ENCODE measurements around the gene NIBAN1.
A peak's percentile ranks its signal among the peaks of the same experiment; 100 is the strongest.

Gene NIBAN1, protein sequence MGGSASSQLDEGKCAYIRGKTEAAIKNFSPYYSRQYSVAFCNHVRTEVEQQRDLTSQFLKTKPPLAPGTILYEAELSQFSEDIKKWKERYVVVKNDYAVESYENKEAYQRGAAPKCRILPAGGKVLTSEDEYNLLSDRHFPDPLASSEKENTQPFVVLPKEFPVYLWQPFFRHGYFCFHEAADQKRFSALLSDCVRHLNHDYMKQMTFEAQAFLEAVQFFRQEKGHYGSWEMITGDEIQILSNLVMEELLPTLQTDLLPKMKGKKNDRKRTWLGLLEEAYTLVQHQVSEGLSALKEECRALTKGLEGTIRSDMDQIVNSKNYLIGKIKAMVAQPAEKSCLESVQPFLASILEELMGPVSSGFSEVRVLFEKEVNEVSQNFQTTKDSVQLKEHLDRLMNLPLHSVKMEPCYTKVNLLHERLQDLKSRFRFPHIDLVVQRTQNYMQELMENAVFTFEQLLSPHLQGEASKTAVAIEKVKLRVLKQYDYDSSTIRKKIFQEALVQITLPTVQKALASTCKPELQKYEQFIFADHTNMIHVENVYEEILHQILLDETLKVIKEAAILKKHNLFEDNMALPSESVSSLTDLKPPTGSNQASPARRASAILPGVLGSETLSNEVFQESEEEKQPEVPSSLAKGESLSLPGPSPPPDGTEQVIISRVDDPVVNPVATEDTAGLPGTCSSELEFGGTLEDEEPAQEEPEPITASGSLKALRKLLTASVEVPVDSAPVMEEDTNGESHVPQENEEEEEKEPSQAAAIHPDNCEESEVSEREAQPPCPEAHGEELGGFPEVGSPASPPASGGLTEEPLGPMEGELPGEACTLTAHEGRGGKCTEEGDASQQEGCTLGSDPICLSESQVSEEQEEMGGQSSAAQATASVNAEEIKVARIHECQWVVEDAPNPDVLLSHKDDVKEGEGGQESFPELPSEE

DNA sequence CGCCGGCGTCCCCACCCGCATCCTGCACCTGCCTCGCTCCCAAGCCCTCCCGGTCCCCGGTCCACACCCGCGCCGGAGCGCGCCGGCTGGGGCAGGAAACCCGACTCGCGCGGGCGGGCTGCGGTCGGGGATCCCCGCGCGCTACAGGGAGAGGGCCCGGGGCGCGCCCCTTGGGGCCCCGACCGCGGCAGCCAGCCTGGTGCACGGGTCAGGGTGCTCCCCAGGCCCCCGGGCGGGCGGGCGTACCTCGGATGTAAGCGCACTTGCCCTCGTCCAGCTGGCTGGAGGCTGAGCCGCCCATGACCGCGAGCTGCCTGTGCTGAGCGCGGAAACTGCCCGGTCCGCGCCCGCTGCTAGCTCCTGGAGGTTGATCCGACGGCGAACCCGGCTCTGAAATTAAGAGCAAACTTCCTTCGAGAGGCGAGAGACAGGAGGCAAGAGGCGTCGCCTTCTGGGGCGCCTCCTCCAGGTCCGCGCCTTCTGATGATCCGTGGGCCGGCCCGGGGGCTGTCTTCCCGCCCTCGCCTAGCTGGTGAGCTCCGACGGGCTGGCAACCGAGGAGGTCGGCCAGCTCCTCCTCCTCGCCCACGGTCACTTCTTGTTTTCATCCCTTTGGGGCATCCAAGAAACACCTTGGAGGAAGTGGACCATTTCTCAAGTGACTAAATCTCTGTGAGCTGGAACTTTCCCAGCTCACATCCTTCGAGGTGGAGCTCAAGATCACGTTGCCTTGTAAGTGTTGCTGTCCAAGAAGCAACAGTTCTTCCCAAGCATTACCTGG, at the start of gene NIBAN1:
TSS of gene NIBAN1 (minus strand) at position 453 of the 781 bp plus-strand sequence. CDS start at position 301, 152 bp downstream.
- peak within 1 kb of the TSS; percentile 67 for H3K4me3 ChIP-seq (ENCODE audit: control insufficient read depth, low read depth, low read length)
- TF ChIP-seq, protein P1, sequence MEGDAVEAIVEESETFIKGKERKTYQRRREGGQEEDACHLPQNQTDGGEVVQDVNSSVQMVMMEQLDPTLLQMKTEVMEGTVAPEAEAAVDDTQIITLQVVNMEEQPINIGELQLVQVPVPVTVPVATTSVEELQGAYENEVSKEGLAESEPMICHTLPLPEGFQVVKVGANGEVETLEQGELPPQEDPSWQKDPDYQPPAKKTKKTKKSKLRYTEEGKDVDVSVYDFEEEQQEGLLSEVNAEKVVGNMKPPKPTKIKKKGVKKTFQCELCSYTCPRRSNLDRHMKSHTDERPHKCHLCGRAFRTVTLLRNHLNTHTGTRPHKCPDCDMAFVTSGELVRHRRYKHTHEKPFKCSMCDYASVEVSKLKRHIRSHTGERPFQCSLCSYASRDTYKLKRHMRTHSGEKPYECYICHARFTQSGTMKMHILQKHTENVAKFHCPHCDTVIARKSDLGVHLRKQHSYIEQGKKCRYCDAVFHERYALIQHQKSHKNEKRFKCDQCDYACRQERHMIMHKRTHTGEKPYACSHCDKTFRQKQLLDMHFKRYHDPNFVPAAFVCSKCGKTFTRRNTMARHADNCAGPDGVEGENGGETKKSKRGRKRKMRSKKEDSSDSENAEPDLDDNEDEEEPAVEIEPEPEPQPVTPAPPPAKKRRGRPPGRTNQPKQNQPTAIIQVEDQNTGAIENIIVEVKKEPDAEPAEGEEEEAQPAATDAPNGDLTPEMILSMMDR (conservative IDR thresholded peaks at IDR 0.05; ENCODE audit: control insufficient read depth, insufficient read depth, low read depth, low read length) = no peak
- peak; percentile 65 for DNase-seq (ENCODE audit: low read depth)

DNA sequence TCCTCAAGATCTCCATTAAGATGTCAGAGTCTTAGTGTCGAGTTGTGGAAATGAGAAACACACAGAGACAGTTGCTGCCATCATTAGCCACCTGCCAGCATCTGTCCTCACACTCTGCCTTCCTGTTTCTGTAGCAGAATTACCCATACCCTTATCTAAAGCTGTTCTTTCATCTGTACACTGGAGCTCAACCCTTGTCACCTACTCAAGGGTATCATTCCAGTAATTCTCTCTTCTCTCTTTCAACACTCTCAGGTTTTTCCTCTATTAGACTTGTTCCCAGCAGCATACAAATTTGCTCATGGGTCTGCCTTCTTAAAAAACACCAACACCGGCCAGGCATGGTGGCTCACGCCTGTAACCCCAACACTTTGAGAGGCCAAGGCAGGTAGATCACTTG, 43.7 kb upstream of the NIBAN1 start:
- DNase-seq (ENCODE audit: low read depth) = no peak
- no peak overlapping the region for H3K4me3 ChIP-seq (ENCODE audit: control insufficient read depth, low read depth, low read length)
- TF ChIP-seq, protein P1 (conservative IDR thresholded peaks at IDR 0.05; ENCODE audit: control insufficient read depth, insufficient read depth, low read depth, low read length) = no peak

DNA sequence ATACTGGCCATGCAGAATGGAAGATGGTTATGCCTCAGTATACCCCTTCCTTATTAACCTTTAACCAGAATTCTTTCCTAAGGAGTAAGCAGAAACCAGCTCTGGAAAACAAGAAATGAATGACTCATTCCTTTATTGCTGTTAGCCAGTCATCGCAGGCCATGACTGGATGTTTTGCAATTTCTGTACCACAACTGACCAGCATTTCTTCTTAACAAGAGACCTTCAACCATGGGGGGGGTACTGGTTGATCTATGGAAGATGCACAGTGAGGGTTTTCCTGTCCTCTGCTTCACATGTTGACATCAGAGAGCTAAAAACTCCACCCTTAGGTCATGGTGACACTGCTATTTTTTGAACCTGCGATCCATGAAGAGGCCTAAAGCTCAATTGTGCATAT, 43.0 kb upstream of the NIBAN1 start:
- peak; percentile 97 for DNase-seq (ENCODE audit: low read depth)
- H3K4me3 ChIP-seq (ENCODE audit: control insufficient read depth, low read depth, low read length) = no peak overlapping the region
- TF ChIP-seq, protein P1 (conservative IDR thresholded peaks at IDR 0.05; ENCODE audit: control insufficient read depth, insufficient read depth, low read depth, low read length) = no peak

DNA sequence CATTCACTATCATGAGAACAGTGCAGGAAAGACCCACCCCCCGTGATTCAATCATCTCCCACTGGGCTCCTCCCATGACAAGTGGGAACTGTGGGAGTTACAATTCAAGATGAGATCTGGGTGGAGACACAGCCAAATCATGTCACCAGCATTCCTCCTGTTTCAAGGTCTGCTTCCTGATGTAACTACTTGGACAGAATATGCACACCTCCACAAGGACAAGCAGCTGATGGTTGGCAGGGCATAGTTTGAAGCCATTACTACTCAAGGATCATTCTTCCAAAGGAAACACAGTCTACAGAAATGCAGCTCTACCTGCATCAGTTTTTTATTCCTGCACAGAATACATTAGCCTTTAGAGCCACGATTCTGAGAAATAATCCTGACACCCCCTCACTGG, 42.6 kb upstream of the NIBAN1 start:
- peak; percentile 63 for DNase-seq (ENCODE audit: low read depth)
- TF ChIP-seq, protein P1 (conservative IDR thresholded peaks at IDR 0.05; ENCODE audit: control insufficient read depth, insufficient read depth, low read depth, low read length) = no peak
- H3K4me3 ChIP-seq (ENCODE audit: control insufficient read depth, low read depth, low read length) = no peak overlapping the region

DNA sequence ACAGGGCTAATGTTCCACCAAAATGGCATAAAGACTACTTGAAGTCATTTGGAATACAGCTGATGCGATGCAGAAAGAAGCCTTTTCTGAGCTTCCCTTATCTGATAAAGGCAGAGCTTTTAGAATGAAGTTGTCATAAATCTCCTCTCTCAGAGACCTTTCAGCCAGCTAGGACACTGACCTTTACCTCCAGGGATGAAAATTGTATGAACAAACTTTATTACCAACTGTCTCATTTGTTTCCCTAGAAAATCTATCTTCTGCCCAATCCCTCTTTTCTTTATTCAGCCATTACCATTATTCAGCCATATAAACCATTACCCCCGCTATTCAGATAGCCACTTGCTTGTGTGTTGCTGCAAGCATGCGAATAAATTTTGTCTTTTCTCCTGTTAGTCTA, 41.3 kb upstream of the NIBAN1 start:
- no peak for DNase-seq (ENCODE audit: low read depth)
- TF ChIP-seq, protein P1 (conservative IDR thresholded peaks at IDR 0.05; ENCODE audit: control insufficient read depth, insufficient read depth, low read depth, low read length) = no peak
- H3K4me3 ChIP-seq (ENCODE audit: control insufficient read depth, low read depth, low read length) = no peak overlapping the region

DNA sequence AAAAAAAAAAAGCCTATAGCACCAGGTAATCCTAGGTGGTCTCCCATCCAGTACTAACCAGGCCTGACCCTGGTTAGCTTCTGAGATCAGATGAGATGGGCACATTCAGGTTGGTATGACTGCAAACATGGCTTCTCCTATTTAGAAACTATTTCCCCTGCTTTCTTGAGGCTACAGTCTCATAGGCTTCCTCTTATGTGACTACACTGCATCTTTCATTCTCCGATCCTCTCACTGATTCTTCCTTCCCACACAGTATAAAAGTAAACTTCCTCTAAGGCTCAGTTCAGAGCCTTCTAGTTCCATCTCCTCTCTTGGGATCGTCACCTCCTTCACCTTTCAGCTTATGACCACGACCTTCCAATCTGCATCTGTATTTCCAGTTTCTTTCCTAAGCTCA, 40.6 kb upstream of the NIBAN1 start:
- DNase-seq (ENCODE audit: low read depth) = no peak
- H3K4me3 ChIP-seq (ENCODE audit: control insufficient read depth, low read depth, low read length) = no peak overlapping the region
- TF ChIP-seq, protein P1 (conservative IDR thresholded peaks at IDR 0.05; ENCODE audit: control insufficient read depth, insufficient read depth, low read depth, low read length) = no peak

Measured in fibroblast of mammary gland (primary cell).